Dedifferentiated amniotic fluid mesenchymal stem cell (primary cell): ENCODE results near the gene C4B.
"Not testable (repeated sequence)": the region's sequence is repeated elsewhere in the genome, so short reads cannot be mapped to it uniquely, and the experiment has no call there.

Source experiments
- DNase-seq: peaks from one replicate; pipeline ENCODE4 v3.0.0-alpha.2; 2016; ENCODE audit errors: extremely low spot score

C4B gene

GRCh38 chr6:31980998-31981397 is 33.6 kb upstream of the C4B start:
- DNase-seq, result not testable (repeated sequence)

- DNase-seq, result not testable (repeated sequence)
Observed at GRCh38 chr6:31981744-31982143, 32.9 kb upstream of the C4B start, which contains the start of gene C4A. Gene C4A, plus strand, starts transcription at chr6:31982057. Its CDS starts 51 bp downstream, at chr6:31982108.

- not testable (repeated sequence) for DNase-seq
Observed at GRCh38 chr6:31989363-31989762, 25.2 kb upstream of the C4B start.

- DNase-seq, result not testable (repeated sequence)
Observed at GRCh38 chr6:31994421-31994820, 20.2 kb upstream of the C4B start.

GRCh38 chr6:31996385-31996784 is 18.2 kb upstream of the C4B start:
- not testable (repeated sequence) for DNase-seq

- not testable (repeated sequence) for DNase-seq
Observed at GRCh38 chr6:32002546-32003268, 11.9 kb upstream of the C4B start.

GRCh38 chr6:32003301-32003700 is 11.3 kb upstream of the C4B start:
- DNase-seq, result not testable (repeated sequence)

- DNase-seq, result not testable (repeated sequence)
Observed at GRCh38 chr6:32004393-32004792, 10.2 kb upstream of the C4B start.

- not testable (repeated sequence) for DNase-seq
Observed at GRCh38 chr6:32004864-32005537, 9.6 kb upstream of the C4B start.

GRCh38 chr6:32005538-32005880 is 9.1 kb upstream of the C4B start:
- not testable (repeated sequence) for DNase-seq

GRCh38 chr6:32005991-32006529 is 8.5 kb upstream of the C4B start:
- DNase-seq, result not testable (repeated sequence)

GRCh38 chr6:32007086-32007485 is 7.5 kb upstream of the C4B start:
- DNase-seq, result not testable (repeated sequence)

GRCh38 chr6:32008037-32008436 is 6.6 kb upstream of the C4B start:
- not testable (repeated sequence) for DNase-seq

- DNase-seq, result not testable (repeated sequence)
Observed at GRCh38 chr6:32008616-32009015, 6.0 kb upstream of the C4B start.

GRCh38 chr6:32009537-32009936 is 5.1 kb upstream of the C4B start:
- DNase-seq, result not testable (repeated sequence)

GRCh38 chr6:32010856-32011530 is 3.6 kb upstream of the C4B start:
- not testable (repeated sequence) for DNase-seq

GRCh38 chr6:32012941-32013617 is 1.5 kb upstream of the C4B start:
- DNase-seq, result not testable (repeated sequence)

GRCh38 chr6:32013738-32014137 is 857 bp upstream of the C4B start:
- not testable (repeated sequence) for DNase-seq

GRCh38 chr6:32022100-32022499 is 7.5 kb downstream of the C4B start:
- DNase-seq, result not testable (repeated sequence)

GRCh38 chr6:32028631-32029030 is 14.0 kb downstream of the C4B start:
- not testable (repeated sequence) for DNase-seq

- DNase-seq, result not testable (repeated sequence)
Observed at GRCh38 chr6:32029553-32029952, 15.0 kb downstream of the C4B start.
